Motor neuron (in vitro differentiated cells): ENCODE measurements around the gene HEMGN. TPM values are rescaled to one million over a fixed set of nuclear protein-coding genes. Genes with fewer than 3 reads are reported as not detected.

Experiments
- ATAC-seq, 8 experiments: fragments of 200-7000 bp; cut with Tn5 transposase; replicated peaks in 6 of 8; 2 replicates each; pipeline ENCODE4 v1.8.0; 2021; ENCODE audit warnings: mild to moderate bottlenecking in 8 of 8, moderate library complexity in 8 of 8
- H3K27ac ChIP-seq, 2 donors: fragments of 250-450 bp; sonication (Bioruptor Pico); 2 replicates each; pipeline ENCODE4 v1.9.0; 2021; ENCODE audit warnings: antibody characterized with exemption in 2 of 2, mild to moderate bottlenecking in 2 of 2, moderate library complexity in 1 of 2
- H3K4me1 ChIP-seq, 2 donors: fragments of 250-450 bp; sonication (Bioruptor Pico); replicated peaks in 1 of 2; 2 replicates each; pipeline ENCODE4 v1.6.1; 2021; ENCODE audit warnings: antibody characterized with exemption in 2 of 2, mild to moderate bottlenecking in 2 of 2, moderate library complexity in 1 of 2
- H3K4me3 ChIP-seq, 5 donors: fragments of 250-450 bp; sonication (Bioruptor Pico); 2 replicates each; pipeline ENCODE4 v1.9.0; 2021; ENCODE audit warnings: antibody characterized with exemption in 5 of 5, mild to moderate bottlenecking in 5 of 5, moderate library complexity in 4 of 5
- WGBS, 10 experiments: fragments of 450-650 bp; shearing (Covaris generic); methylation state at CpG; one replicate each; pipeline ENCODE4 v1.0.0; 2022; 5-methylcytosine and 5-hydroxymethylcytosine counted together
- in situ Hi-C, 9 experiments: fragments of 400-800 bp; cut with MboI; loops; one replicate each; pipeline ENCODE4 v1.15.0; 2021; ENCODE audit warnings: low sequenced_read_pairs in 9 of 9, low pct_unique_long_range_greater_than_20kb in 2 of 9; ENCODE audit not compliant: unreplicated experiment in 9 of 9
- total RNA-seq, 8 experiments: library from RNA; unstranded; fragments of 300-600 nt; gene quantifications; 2 replicates each; pipeline versions ENCODE4 v1.2.3 to v1.2.4, GENCODE V29; 2022

The HEMGN gene
- total RNA-seq, 8 experiments from 2014 or later, result 0.09 to 1.3 (median 0.24) TPM; not detected in 3

DNA sequence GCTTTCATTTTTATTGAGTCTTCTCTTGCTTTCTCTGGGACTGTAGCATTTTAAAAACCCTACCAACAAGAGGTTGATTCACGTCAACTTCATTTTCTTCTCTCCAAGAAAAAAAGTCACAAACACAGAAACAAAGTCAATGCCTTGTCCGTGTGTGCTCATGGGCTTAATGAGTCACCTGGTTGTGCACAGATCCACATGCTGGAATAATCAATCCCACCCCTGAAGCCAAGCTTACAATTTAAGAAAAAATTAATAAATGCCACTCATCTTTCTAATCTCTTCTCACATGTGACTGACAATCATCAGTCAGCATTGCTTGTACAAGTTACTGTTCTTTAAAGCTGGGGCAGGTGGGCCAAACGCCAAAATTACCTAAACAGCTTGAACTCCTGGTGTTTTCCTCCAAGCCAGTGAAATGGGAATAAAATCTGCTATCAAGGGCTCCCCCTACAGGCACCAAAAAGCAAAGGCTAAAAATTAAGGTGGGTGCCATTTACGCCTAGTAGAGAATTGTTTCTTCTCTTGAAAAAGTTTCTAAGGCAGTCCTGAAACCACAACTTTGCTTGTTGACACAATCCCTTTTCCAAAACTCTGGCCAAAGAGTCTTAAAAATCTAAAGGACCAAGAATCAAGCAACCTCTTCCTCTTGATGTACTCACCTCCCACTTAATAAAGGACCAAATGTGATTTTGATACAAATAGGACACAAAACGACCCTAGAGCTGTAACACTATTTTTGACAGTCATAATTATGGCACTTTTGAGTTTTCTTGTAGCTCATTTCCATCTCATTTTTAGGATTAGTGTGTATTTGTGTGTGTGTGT is 37.0 kb downstream of the HEMGN start:
- peak in 4 of 8 experiments; percentile 12 to 43 (median 22) for ATAC-seq
- Histone ChIP-seq H3K27ac (no peak overlapping the region), H3K4me1 (no peaks in the 10 kb centered on the region), H3K4me3 (no peak overlapping the region)
- in situ Hi-C loops, result loop anchor here in 2 of 9 experiments (25.0 kb wide), 2 partner anchors 189 to 361 kb away; partner anchors contain the start of gene TBC1D2 (in 1 of the 2)
- 20 to 100% (median 46%) methylated on average over 1 to 5 of the region's 5 CpGs for WGBS, 10 experiments

DNA sequence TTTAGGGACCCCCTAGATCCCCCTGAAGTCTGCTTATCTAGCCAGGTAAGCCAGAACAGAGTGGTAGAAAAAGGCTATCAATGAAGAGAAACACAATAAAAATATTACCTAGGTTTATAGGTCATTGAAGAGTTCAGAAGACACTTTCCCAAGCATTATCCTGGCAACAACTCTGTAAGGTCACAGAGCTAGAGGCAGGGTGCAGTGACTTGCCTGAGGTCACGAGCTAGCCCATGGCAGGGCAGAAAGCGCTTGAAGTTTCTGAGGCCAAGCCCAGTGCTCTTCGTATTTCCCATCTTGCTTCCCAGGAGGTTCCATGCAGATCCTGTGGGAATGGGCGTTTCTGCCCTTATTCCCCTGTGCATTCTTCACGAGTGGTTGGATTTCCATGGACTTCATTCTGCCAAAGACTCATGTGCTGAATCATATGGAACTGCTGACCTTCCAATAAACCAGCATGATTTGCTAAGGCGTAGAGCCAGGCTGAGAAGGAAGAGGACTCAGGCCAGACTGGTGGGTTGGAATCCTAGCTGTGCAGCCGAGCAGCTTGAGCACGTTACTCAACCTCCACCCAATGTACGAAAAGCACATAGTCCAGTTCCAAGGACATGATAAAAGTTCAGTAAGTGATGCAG is 37.8 kb downstream of the HEMGN start:
- H3K4me3 ChIP-seq, result no peak overlapping the region
- WGBS, 10 experiments, result 10 to 100% (median 85%) methylated on average over 1 to 8 of the region's 9 CpGs; no CpG with 5 or more reads in 2 of the 10 experiments
- in situ Hi-C loops, result loop anchor here in 2 of 9 experiments (25.0 kb wide), 2 partner anchors 188 to 362 kb away; partner anchors contain the start of gene TBC1D2 (in 1 of the 2)
- no peaks in the 10 kb centered on the region for H3K4me1 ChIP-seq
- no peak overlapping the region for H3K27ac ChIP-seq
- ATAC-seq, result peak in 2 of 8 experiments; percentile 61 to 74

DNA sequence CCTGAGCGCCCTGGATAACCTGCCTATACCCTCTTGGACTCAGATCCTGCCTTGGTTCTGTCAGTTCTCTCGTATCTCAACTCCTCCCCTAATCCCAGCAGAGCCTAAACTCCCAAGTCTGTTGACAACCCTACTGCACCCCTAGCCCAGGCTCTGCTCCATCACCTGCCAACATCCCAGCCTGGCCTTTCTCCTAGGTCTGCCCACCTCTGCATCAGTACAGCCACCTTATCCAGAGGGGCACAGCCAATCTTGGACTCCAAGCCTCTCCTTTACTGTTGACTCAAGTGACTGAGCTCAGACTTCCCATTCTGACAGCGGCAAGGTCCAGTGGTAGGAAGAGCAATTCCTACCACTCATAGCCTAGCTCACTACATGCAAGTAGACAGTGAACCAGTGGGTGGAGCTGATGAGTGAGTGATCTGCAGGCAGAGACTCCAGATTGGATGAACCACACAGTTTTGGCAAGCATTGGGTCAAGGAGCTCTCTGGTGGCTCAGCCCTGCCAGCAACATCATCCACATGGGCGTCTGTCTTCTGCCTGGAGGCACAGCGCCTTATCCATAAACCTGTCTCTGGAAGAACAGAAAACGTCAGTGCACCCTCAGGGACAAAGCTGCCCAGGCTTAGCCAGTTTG is 42.2 kb downstream of the HEMGN start:
- in situ Hi-C loops, result loop anchor here in 5 of 9 experiments (10.0 to 25.0 kb wide), 3 partner anchors 181 to 191 kb away; no protein-coding TSS in a partner anchor
- ATAC-seq, result peak in 3 of 8 experiments; percentile 78 to 87 (median 86)
- 47 to 100% (median 71%) methylated on average over 1 to 5 of the region's 6 CpGs; no CpG with 5 or more reads in 3 of the 10 experiments for WGBS, 10 experiments
- no peak overlapping the region for H3K27ac ChIP-seq
- no peak overlapping the region for H3K4me3 ChIP-seq
- no peaks in the 10 kb centered on the region for H3K4me1 ChIP-seq

DNA sequence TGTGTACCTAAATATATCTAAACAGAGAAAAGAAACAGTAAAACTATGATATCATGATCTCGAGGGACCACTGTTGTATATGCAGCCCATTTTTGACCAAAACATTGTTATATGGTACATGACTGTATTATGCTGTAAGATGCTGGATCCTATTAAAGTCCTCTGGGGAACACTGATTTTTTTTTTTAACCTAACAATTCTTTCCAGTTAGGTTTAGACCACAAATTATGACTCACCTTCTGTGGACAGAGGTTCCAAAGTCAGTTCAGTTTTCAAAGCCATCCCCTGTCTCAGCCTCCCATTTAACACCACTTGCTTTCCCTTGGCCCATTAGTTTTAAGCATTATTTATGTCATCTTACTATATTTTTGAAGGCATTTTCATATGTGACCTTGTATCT is 42.8 kb downstream of the HEMGN start:
- WGBS, 10 experiments, result 40 to 70% (median 43%) methylated on average over 1 of the region's 1 CpG; no CpG with 5 or more reads in 5 of the 10 experiments
- H3K4me3 ChIP-seq, result no peak overlapping the region
- no peak overlapping the region for H3K27ac ChIP-seq
- H3K4me1 ChIP-seq, result no peaks in the 10 kb centered on the region
- ATAC-seq, result no peak
- in situ Hi-C loops, result loop anchor here in 5 of 9 experiments (10.0 to 25.0 kb wide), 3 partner anchors 180 to 190 kb away; no protein-coding TSS in a partner anchor

DNA sequence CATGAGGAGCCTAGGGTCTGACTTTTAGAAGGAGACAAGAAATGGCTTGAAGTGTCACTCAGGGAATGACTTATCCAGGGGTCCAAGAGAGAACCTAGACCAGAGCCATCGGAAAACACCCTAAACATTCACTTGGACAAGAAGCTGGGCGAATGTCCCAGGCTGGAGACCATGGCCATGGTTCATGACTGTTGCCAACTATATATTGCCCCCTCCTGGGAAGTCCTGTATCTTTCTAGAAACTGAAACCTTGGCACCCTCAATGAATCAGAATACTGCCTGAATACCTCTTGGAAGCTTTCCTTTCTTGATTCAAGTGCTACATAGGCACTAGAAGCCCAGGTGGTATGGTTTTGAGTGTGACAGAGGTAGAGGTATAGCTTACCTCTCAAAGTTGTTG is 45.6 kb downstream of the HEMGN start:
- no peaks in the 10 kb centered on the region for H3K4me1 ChIP-seq
- no peak for ATAC-seq
- WGBS, 10 experiments, result 25 to 100% (median 65%) methylated on average over 1 to 2 of the region's 2 CpGs; no CpG with 5 or more reads in 4 of the 10 experiments
- in situ Hi-C loops, result loop anchor here in 5 of 9 experiments (10.0 to 25.0 kb wide), 3 partner anchors 178 to 188 kb away; no protein-coding TSS in a partner anchor
- no peak overlapping the region for H3K27ac ChIP-seq
- H3K4me3 ChIP-seq, result no peak overlapping the region

DNA sequence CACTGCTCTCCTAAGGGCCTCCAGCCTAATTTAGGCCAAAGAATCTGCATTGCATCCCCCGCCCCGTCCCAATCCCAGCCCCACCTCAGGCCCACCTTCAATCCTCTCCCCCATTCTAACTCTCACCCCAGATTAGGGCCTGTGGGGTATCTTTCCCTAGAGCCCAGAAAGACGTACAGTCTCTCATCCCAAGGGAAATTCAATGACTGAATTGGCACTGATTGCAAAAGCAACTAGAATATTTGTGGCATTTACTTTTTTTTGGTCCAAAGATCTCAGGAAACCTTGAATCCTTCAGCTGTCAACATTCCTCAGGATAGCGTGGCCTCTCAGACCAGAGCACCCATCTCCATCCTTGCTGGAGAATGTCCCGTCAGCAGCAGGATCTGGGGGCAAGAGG is 46.2 kb downstream of the HEMGN start:
- in situ Hi-C loops, result loop anchor here in 5 of 9 experiments (10.0 to 25.0 kb wide), 3 partner anchors 177 to 187 kb away; no protein-coding TSS in a partner anchor
- Histone ChIP-seq H3K4me3 (no peak overlapping the region), H3K4me1 (no peaks in the 10 kb centered on the region), H3K27ac (no peak overlapping the region)
- 68 to 100% (median 72%) methylated on average over 1 to 3 of the region's 5 CpGs; no CpG with 5 or more reads in 6 of the 10 experiments for WGBS, 10 experiments
- ATAC-seq, result no peak

DNA sequence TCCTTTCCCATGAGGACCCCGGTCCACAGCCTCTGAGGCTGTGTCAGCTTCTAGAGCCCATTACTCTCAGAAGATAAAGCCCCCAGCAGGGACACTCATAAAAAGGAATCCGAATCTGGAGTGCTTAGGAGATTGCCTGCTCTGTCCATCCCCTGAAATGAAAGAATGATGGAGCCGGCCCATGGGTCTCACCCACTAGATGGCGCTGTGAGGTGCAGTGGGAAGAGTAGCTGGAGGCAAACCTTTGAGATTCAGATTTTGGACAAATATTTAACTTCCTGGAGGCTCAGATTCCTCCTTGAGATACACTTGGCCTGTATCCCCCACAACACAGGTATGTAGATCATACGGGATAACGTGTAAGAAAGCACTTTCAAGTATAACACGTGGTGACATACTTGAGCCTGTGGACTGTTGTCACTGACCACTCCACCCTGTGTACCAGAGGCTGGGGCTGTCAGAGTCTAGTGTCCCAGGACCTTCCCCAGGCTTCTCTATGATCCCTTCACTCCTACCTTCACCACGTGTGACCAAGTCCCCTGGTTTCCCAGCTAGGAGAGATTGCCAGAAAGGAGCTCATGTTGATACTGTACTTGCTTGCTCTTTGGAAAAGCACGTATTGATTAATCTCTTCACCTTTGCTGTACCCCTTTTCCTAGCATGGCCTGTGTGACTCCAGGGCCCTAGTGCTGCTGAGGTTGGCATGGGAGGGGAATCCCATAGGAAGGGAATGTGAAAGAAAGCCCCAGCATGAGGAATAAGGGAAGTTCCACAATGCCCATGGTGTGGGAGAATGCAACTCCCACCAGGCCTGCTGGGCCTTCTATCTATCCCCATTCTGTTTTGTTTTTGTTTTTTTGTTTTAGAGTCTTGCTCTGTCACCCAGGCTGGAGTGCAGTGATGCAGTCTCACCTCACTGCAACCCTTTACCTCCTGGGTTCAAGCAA is 47.8 kb downstream of the HEMGN start:
- ATAC-seq, result peak in 3 of 8 experiments; percentile 66 to 80 (median 77)
- 0 to 75% (median 43%) methylated on average over 1 to 7 of the region's 9 CpGs; no CpG with 5 or more reads in 3 of the 10 experiments for WGBS, 10 experiments
- Histone ChIP-seq H3K4me3 (no peak overlapping the region), H3K27ac (no peak overlapping the region), H3K4me1 (no peaks in the 10 kb centered on the region)
- in situ Hi-C loops, result loop anchor here in 5 of 9 experiments (10.0 to 25.0 kb wide), 3 partner anchors 175 to 185 kb away; no protein-coding TSS in a partner anchor

DNA sequence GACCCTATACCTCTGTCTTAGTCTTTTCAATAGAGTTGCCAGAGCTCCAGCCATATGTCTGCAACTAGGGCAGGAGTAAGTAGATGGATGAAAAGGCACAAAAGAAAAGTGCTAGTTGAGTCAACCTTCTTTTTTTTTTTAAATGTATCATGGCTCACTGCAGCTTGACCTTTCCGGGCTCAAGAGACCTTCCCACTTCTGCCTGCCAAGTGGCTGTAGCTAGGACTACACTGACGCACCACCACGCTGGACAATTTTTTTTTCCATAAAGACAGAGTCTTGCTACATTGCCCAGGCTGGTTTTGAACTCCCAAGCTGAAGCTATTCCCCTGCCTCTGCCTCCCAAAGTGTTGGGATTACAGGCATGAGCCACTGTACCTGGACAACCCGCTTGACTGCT is 57.6 kb downstream of the HEMGN start:
- no peak for ATAC-seq
- no peaks in the 10 kb centered on the region for H3K4me1 ChIP-seq
- no peak overlapping the region for H3K27ac ChIP-seq
- in situ Hi-C loops, result loop anchor here in 2 of 9 experiments (25.0 kb wide), 1 partner anchor 168 kb away; no protein-coding TSS in a partner anchor
- WGBS, 10 experiments, result 20 to 96% (median 69%) methylated on average over 1 to 4 of the region's 4 CpGs; no CpG with 5 or more reads in 3 of the 10 experiments
- H3K4me3 ChIP-seq, result no peak overlapping the region

Other genes starting within 250 kb of the HEMGN start
- 10 to 100 TPM; 10.4 to 24.5 (median 15.4) TPM for gene XPA, start 240.8 kb downstream of the HEMGN start, total RNA-seq
- under 1 TPM; 0.05 to 0.49 (median 0.19) TPM for gene FOXE1, start 84.9 kb downstream of the HEMGN start, total RNA-seq
- 10 to 100 TPM in 4 of 8 experiments, 1 to 10 TPM in 4; 4.3 to 19.5 (median 11.5) TPM for gene TRMO, start 15.7 kb downstream of the HEMGN start, total RNA-seq
- gene ANP32B, start 45.2 kb upstream of the HEMGN start, total RNA-seq, result 100 to 1,000 TPM in 2 of 8 experiments, 10 to 100 TPM in 6; 21.1 to 322 (median 44.0) TPM
- 100 to 1,000 TPM in 2 of 8 experiments, 10 to 100 TPM in 6; 33.8 to 109 (median 65.5) TPM for gene NANS, start 118.6 kb upstream of the HEMGN start, total RNA-seq
- gene TRIM14, start 181.1 kb upstream of the HEMGN start, total RNA-seq, result 10 to 100 TPM in 2 of 8 experiments, 1 to 10 TPM in 2, under 1 TPM in 4; 0.38 to 20.3 (median 1.3) TPM